Activated CD8-positive, alpha-beta T cell treated with anti-CD3 and anti-CD28 coated beads for 36 hours (primary cell): ENCODE results near the gene METTL25B. TPM values are rescaled to one million over a fixed set of nuclear protein-coding genes. Genes with fewer than 3 reads are reported as not detected.
A peak's percentile ranks its signal among the peaks of the same experiment; 100 is the strongest.

ENCODE experiments used
- ATAC-seq: fragments of 200-7000 bp; cut with Tn5 transposase; one replicate; pipeline ENCODE4 v1.10.0; 2021; ENCODE audit warnings: mild to moderate bottlenecking, moderate library complexity
- CTCF ChIA-PET: fragments of 350-600 bp; sonication (Branson Sonifier 250); formaldehyde crosslinking; loops from one replicate; lab custom pipeline; 2021; ENCODE audit warnings: antibody characterized with exemption; lab: Charles Lee
- POLR2A ChIA-PET: fragments of 350-600 bp; sonication (Branson Sonifier 250); formaldehyde crosslinking; loops from one replicate; lab custom pipeline; 2021; ENCODE audit warnings: antibody characterized with exemption; lab: Charles Lee
- DNase-seq: peaks from one replicate; pipeline ENCODE4 v3.0.0-alpha.2; 2020
- H3K27ac Mint-ChIP-seq: one replicate; pipeline ENCODE4 v1.8.0; 2021; ENCODE audit warnings: mild to moderate bottlenecking, mixed read lengths
- H3K27me3 Mint-ChIP-seq: one replicate; pipeline ENCODE4 v1.8.0; 2021; ENCODE audit warnings: mixed read lengths
- H3K36me3 Mint-ChIP-seq: one replicate; pipeline ENCODE4 v1.8.0; 2021; ENCODE audit warnings: low read depth, mixed read lengths
- H3K4me1 Mint-ChIP-seq: one replicate; pipeline ENCODE4 v1.8.0; 2021; ENCODE audit warnings: low read depth, mixed read lengths
- H3K4me3 Mint-ChIP-seq: one replicate; pipeline ENCODE4 v1.8.0; 2021; ENCODE audit warnings: mild to moderate bottlenecking, moderate library complexity, mixed read lengths
- H3K9me3 Mint-ChIP-seq: one replicate; pipeline ENCODE4 v1.8.0; 2021; ENCODE audit warnings: mixed read lengths
- CTCF ChIP-seq: fragments of 200-600 bp; IDR thresholded peaks from one replicate; pipeline ENCODE4 v1.8.0; 2022; ENCODE audit warnings: antibody characterized with exemption, mild to moderate bottlenecking
- intact Hi-C: fragments of 100-400 bp; cut with micrococcal nuclease; formaldehyde crosslinking; loops from one replicate; pipeline ENCODE4 v1.10.0; 2022
- total RNA-seq, 2 experiments: library from RNA; stranded (reverse); gene quantifications; one replicate each; pipeline ENCODE4 v1.2.3, GENCODE V29; 2021

Gene METTL25B
- total RNA-seq, 2 experiments from 2014 or later = 32.3 to 32.5 TPM

DNA sequence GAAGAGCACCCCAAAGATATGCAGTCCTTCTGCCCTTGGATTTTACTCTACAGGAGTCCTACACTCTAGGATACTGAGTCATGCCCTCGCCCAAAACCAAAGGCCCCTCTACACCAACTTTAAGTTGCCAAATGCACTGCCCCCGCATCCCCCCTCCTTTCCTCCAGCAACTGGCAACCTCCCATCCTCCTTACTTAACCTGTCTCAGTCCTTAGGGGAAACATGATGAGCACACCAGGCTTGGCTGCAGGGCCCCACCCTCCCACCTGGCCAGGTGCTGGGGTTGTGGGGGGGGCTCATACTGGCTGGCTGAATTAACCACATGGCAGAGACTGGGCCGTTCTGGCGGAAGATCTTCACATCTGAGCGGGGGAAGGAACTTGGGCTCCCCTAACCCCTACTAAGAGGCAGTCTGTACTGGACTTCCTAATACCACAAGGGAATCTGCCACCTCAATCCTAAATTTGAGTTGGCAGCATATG is 22.0 kb downstream of the METTL25B start:
- peaks cover 42% of the 10 kb centered on the region for H3K4me1 Mint-ChIP-seq
- TF ChIP-seq CTCF = no peak
- peak overlapping the region; percentile 92 for H3K4me3 Mint-ChIP-seq
- ChIA-PET POLR2A (interaction anchor here (0.6 to 4.7 kb wide), 8 partner anchors 9 to 1921 kb away, joined by 3 to 60 read pairs (median 6); partner anchors contain the start of genes ISG20L2, METTL25B, MRPL24 and PRCC), CTCF (interaction anchor here (6.6 kb wide), 1 partner anchor 23 kb away, joined by 80 read pairs; the partner anchor contains the start of genes ISG20L2 and METTL25B)
- H3K36me3 Mint-ChIP-seq = peaks cover 39% of the 10 kb centered on the region
- H3K9me3 Mint-ChIP-seq = no peaks in the 10 kb centered on the region
- intact Hi-C loops = loop anchor here (10.0 kb wide), 1 partner anchor 245 kb away; the partner anchor contains the start of gene MEF2D
- DNase-seq = peak; percentile 80
- ATAC-seq = peak; percentile 24
- H3K27me3 Mint-ChIP-seq = no peaks in the 10 kb centered on the region
- H3K27ac Mint-ChIP-seq = peak overlapping the region; percentile 98

DNA sequence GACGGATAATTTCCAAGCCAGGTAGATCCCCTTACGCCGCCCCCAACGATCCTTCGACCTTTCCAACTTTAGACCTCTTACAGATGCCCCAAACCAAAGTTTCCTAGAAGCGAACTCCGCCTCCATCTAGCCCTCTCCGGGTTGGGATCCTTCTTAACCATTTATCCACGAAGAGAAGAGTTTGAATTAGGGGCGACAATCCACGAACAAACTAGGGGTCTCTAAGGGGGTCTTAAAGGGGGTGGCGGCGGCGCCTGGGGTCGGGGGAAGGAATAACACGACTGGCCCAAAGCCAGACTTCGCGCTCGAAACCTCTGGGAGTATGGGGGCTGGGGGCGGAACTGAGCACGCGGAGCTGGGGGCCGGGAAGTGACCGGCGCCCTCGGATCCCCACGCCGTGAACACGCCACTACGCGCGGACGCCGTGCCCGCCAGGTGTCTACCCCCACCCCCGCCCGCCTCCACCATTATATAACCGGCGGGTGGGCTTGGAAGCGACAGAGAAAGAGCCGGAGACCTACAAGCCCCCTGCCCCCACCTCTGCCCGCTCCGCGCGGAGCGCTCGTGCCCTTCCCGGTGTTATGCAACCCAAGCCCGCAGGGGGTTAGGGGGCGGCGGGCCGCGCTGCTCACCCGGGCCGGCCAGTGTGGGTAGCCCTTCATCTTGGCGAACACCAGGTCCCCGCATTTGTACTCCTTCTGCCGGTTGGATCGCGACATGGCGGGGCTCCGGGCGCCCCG is 22.6 kb downstream of the METTL25B start:
- peak overlapping the region; percentile 98 for H3K27ac Mint-ChIP-seq
- peaks cover 33% of the 10 kb centered on the region for H3K36me3 Mint-ChIP-seq
- no peak for TF ChIP-seq CTCF
- H3K9me3 Mint-ChIP-seq = no peaks in the 10 kb centered on the region
- intact Hi-C loops = loop anchor here (10.0 kb wide), 1 partner anchor 246 kb away; the partner anchor contains the start of gene MEF2D
- H3K27me3 Mint-ChIP-seq = no peaks in the 10 kb centered on the region
- ChIA-PET CTCF (interaction anchor here (6.6 kb wide), 1 partner anchor 24 kb away, joined by 80 read pairs; the partner anchor contains the start of genes ISG20L2 and METTL25B), POLR2A (interaction anchor here (0.6 to 4.7 kb wide), 10 partner anchors 9 to 96 kb away, joined by 3 to 60 read pairs (median 6); partner anchors contain the start of genes ISG20L2, METTL25B, MRPL24 and PRCC)
- H3K4me3 Mint-ChIP-seq = peak overlapping the region; percentile 92
- peak; percentile 57 for DNase-seq
- peaks cover 37% of the 10 kb centered on the region for H3K4me1 Mint-ChIP-seq
- ATAC-seq = peak; percentile 7

DNA sequence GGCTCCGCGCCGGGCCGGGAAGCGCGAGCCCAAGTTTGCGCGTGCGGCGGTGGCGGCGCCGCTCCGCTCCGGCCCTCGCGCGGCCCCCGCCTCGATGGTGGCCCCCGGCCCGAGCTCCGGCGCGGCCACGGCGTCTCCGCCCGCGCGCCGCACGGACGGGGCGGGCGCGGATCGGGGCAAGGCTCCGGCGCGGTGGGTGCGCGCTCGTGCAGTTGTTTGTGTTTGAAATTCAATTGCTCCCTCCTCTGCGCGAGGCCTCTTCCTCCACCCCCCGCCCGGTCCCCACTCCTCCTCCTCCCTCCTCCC is 23.1 kb downstream of the METTL25B start, which contains the start of gene HDGF:
TSS of gene HDGF (minus strand) at position 225 of the 306 bp plus-strand sequence. CDS start 246 bp downstream, outside the sequence.
- intact Hi-C loops = loop anchor here (10.0 kb wide), 1 partner anchor 247 kb away; the partner anchor contains the start of gene MEF2D
- Mint-ChIP-seq H3K27me3 (no peaks in the 10 kb centered on the region), H3K4me3 (peak within 1 kb of the TSS; percentile 92), H3K27ac (peak within 1 kb of the TSS; percentile 98), H3K4me1 (peaks cover 32% of the 10 kb centered on the region), H3K36me3 (peaks cover 31% of the 10 kb centered on the region), H3K9me3 (no peaks in the 10 kb centered on the region)
- no peak for TF ChIP-seq CTCF
- POLR2A ChIA-PET = interaction anchor here (0.6 to 4.7 kb wide), 8 partner anchors 10 to 386 kb away, joined by 3 to 60 read pairs (median 6); partner anchors contain the start of genes ISG20L2, METTL25B, MRPL24 and PRCC
- ATAC-seq (no peak), DNase-seq (no peak)
- CTCF ChIA-PET = interaction anchor here (1.2 to 6.6 kb wide), 4 partner anchors 21 to 62 kb away, joined by 3 to 80 read pairs (median 7); partner anchors contain the start of genes ISG20L2 and METTL25B

GRCh38 chr1:156751757-156752481 is 23.6 kb downstream of the METTL25B start:
- POLR2A ChIA-PET = interaction anchor here (0.6 to 4.7 kb wide), 13 partner anchors 10 to 468 kb away, joined by 3 to 60 read pairs (median 5); partner anchors contain the start of genes ISG20L2, METTL25B, MRPL24 and PRCC
- Mint-ChIP-seq H3K4me1 (peaks cover 27% of the 10 kb centered on the region), H3K27ac (peak overlapping the region; percentile 95), H3K36me3 (peaks cover 29% of the 10 kb centered on the region), H3K27me3 (no peaks in the 10 kb centered on the region), H3K4me3 (peak overlapping the region; percentile 92), H3K9me3 (no peaks in the 10 kb centered on the region)
- CTCF ChIA-PET = interaction anchor here (1.0 to 6.6 kb wide), 9 partner anchors 11 to 108 kb away, joined by 3 to 80 read pairs (median 4); partner anchors contain the start of genes ISG20L2, METTL25B and MRPL24
- TF ChIP-seq CTCF = no peak
- DNase-seq = peak; percentile 97
- peak; percentile 83 for ATAC-seq
- intact Hi-C loops = loop anchor here (2.0 to 10.0 kb wide), 2 partner anchors 15 to 247 kb away; partner anchors contain the start of genes MEF2D and PRCC
